Psoas muscle (tissue), 8 donors: Measurements from ENCODE around the gene GPC6. TPM values are rescaled to one million over a fixed set of nuclear protein-coding genes. Genes with fewer than 3 reads are reported as not detected.

Experiments used
- ATAC-seq, 4 donors: fragments of 200-7000 bp; cut with Tn5 transposase; one replicate each; pipeline ENCODE4 v1.9.1; 2020; ENCODE audit warnings: moderate library complexity in 3 of 4, mild to moderate bottlenecking in 2 of 4
- DNase-seq, 2 donors: peaks; one replicate each; pipeline ENCODE4 v3.0.0-alpha.2; 2020
- H3K27ac ChIP-seq: fragments of 200-600 bp; one replicate; pipeline ENCODE4 v1.8.0; 2022
- H3K27me3 ChIP-seq, 3 donors: fragments of 200-600 bp in 1 of 3; one replicate each; pipeline versions ENCODE4 v1.6.1 to v1.8.0; 2013 to 2022; ENCODE audit warnings: low read length in 2 of 3, mild to moderate bottlenecking in 2 of 3, moderate library complexity in 1 of 3; ENCODE audit not compliant: insufficient read depth in 3 of 3
- H3K36me3 ChIP-seq, 2 donors: fragments of 200-600 bp in 1 of 2; one replicate each; pipeline versions ENCODE4 v1.6.1 to v1.8.0; 2013 to 2022; ENCODE audit warnings: low read depth in 1 of 2, mild to moderate bottlenecking in 1 of 2, moderate library complexity in 1 of 2; ENCODE audit not compliant: insufficient read depth in 1 of 2
- H3K4me1 ChIP-seq: fragments of 200-600 bp; one replicate; pipeline ENCODE4 v1.8.0; 2022
- H3K4me3 ChIP-seq: fragments of 200-600 bp; one replicate; pipeline ENCODE4 v1.8.0; 2022; ENCODE audit warnings: mild to moderate bottlenecking
- H3K9me3 ChIP-seq: fragments of 200-600 bp; one replicate; pipeline ENCODE4 v1.8.0; 2022
- CTCF ChIP-seq: fragments of 200-600 bp; IDR thresholded peaks from one replicate; pipeline ENCODE4 v1.8.0; 2022; ENCODE audit warnings: antibody characterized with exemption
- WGBS, 3 donors: extraction: QIAGEN DNeasy Blood & Tissue Kit; methylation state at CpG; one replicate each; pipeline versions ENCODE4 v1.1.6 to v1.1.7; 2013; 5-methylcytosine and 5-hydroxymethylcytosine counted together
- intact Hi-C, 2 donors: fragments of 100-400 bp; cut with DNase I; formaldehyde crosslinking; loops; one replicate each; pipeline versions ENCODE4 v1.11.0 to v1.14.2; 2022
- polyA plus RNA-seq, 3 donors: library from polyadenylated mRNA; stranded (reverse); fragments of 200-250 nt; gene quantifications; one replicate each; pipeline ENCODE4 v1.2.3, GENCODE V29; 2013
- total RNA-seq, 4 donors: library from RNA; stranded (reverse); fragmentation: NEBNext Ultra II Directional in 2 of 4; extraction: Animal tissue kit (Norgen Biotek cat#: 25700) in 2 of 4; gene quantifications; one replicate each; pipeline versions ENCODE4 v1.2.1 to v1.2.4, GENCODE V29; 2021 to 2023
- donor health status: healthy with polysubstance abuse.
- donor health status: DM: no; HTN: no; CAD: no; lungs with moderate emphysema.
- donor health status: Bipolar disorder and iron deficiency.
- donor health status: healthy.
- donor health status: DM: yes; HTN: yes; CAD: no.
- donor health status: DM: no; HTN: no; CAD: no.
- donor health status: DM: no; HTN: no; CAD: no.
- donor health status: DM: yes; HTN: yes; CAD: no.

Gene GPC6
- total and polyA plus RNA-seq, 7 donors: 0.07 to 3.7 (median 0.57) TPM

GRCh38 chr13:93806861-93807260 lies 580.3 kb downstream of the GPC6 start:
- Histone ChIP-seq H3K27ac (no peak overlapping the region), H3K4me1 (no peaks in the 10 kb centered on the region), H3K9me3 (no peaks in the 10 kb centered on the region), H3K4me3 (no peak overlapping the region), H3K27me3 (no peaks in the 10 kb centered on the region), H3K36me3 (no peaks in the 10 kb centered on the region)
- DNase-seq: no peak
- intact Hi-C loops: no loop called here
- WGBS, 3 donors: 36 to 42% (median 42%) methylated on average over 1 of the region's 1 CpG
- ATAC-seq: no peak
- no peak for TF ChIP-seq CTCF

GRCh38 chr13:93810264-93810663 lies 583.7 kb downstream of the GPC6 start:
- Histone ChIP-seq H3K9me3 (no peaks in the 10 kb centered on the region), H3K4me1 (no peaks in the 10 kb centered on the region), H3K27me3 (no peaks in the 10 kb centered on the region), H3K36me3 (no peaks in the 10 kb centered on the region), H3K4me3 (no peak overlapping the region), H3K27ac (no peak overlapping the region)
- ATAC-seq (no peak), DNase-seq (no peak)
- intact Hi-C loops: no loop called here
- TF ChIP-seq CTCF: no peak
- 48 to 64% (median 62%) methylated on average over 4 of the region's 4 CpGs for WGBS, 3 donors

GRCh38 chr13:93811071-93811737 lies 584.6 kb downstream of the GPC6 start:
- no peak for ATAC-seq

GRCh38 chr13:93811738-93812112 lies 585.1 kb downstream of the GPC6 start:
- intact Hi-C loops: no loop called here
- H3K27ac ChIP-seq: no peak overlapping the region
- DNase-seq (no peak), ATAC-seq (no peak)
- H3K4me1 ChIP-seq: no peaks in the 10 kb centered on the region
- no peaks in the 10 kb centered on the region for H3K36me3 ChIP-seq
- WGBS, 3 donors: 69 to 72% (median 69%) methylated on average over 3 of the region's 3 CpGs
- TF ChIP-seq CTCF: no peak
- H3K27me3 ChIP-seq: no peaks in the 10 kb centered on the region
- no peak overlapping the region for H3K4me3 ChIP-seq
- no peaks in the 10 kb centered on the region for H3K9me3 ChIP-seq

More at GRCh38 chr13:93811071-93811737, 584.6 kb downstream of the GPC6 start:
- Histone ChIP-seq H3K9me3 (no peaks in the 10 kb centered on the region), H3K27ac (no peak overlapping the region), H3K4me1 (no peaks in the 10 kb centered on the region), H3K36me3 (no peaks in the 10 kb centered on the region), H3K4me3 (no peak overlapping the region), H3K27me3 (no peaks in the 10 kb centered on the region)
- intact Hi-C loops: no loop called here
- no peak for TF ChIP-seq CTCF
- WGBS, 3 donors: 46 to 60% (median 50%) methylated on average over 3 of the region's 3 CpGs
- no peak for DNase-seq

- intact Hi-C loops: no loop called here
- WGBS, 3 donors: 67 to 73% (median 71%) methylated on average over 3 of the region's 3 CpGs
- Histone ChIP-seq H3K27me3 (no peaks in the 10 kb centered on the region), H3K27ac (no peak overlapping the region), H3K4me1 (no peaks in the 10 kb centered on the region), H3K36me3 (no peaks in the 10 kb centered on the region), H3K4me3 (no peak overlapping the region), H3K9me3 (no peaks in the 10 kb centered on the region)
- TF ChIP-seq CTCF: no peak
- DNase-seq (no peak), ATAC-seq (no peak)
These were observed 588.1 kb downstream of the GPC6 start for GRCh38 chr13:93814658-93815057.
